PFSK-1 (cell line): ENCODE data around the gene CHRM2.

Experiments used
- FOXP2 ChIP-seq: optimal IDR thresholded peaks from 2 replicates; pipeline ENCODE3; 2011; ENCODE audit warnings: borderline replicate concordance, control low read depth, inconsistent platforms; ENCODE audit not compliant: insufficient read depth; ENCODE audit errors: extremely low read length, extremely low read depth
- POLR2AphosphoS5 ChIP-seq: IDR thresholded peaks from 2 replicates; pipeline ENCODE4 v1.6.1; 2012; ENCODE audit warnings: low read depth, mild to moderate bottlenecking, control low read depth, low read length, moderate library complexity
- SIN3A ChIP-seq: IDR thresholded peaks from 2 replicates; pipeline ENCODE4 v1.6.1; 2012; ENCODE audit warnings: mild to moderate bottlenecking, low read length, moderate library complexity, borderline replicate concordance; ENCODE audit not compliant: insufficient read depth
- TAF1 ChIP-seq: IDR thresholded peaks from 2 replicates; pipeline ENCODE4 v1.6.1; 2012; ENCODE audit warnings: low read length, control low read depth, borderline replicate concordance; ENCODE audit not compliant: insufficient read depth
- TF ChIP-seq, protein P1 (sequence below), 2 experiments: IDR thresholded peaks; 2 replicates each; pipeline versions ENCODE4 v1.6.1 to v1.8.0; 2011 to 2012; ENCODE audit warnings: low read depth in 2 of 2, low read length in 2 of 2, control low read depth in 1 of 2, inconsistent platforms in 1 of 2, mild to moderate bottlenecking in 1 of 2, moderate library complexity in 1 of 2; ENCODE audit not compliant: insufficient read depth in 1 of 2

Gene CHRM2

GRCh38 chr7:136971776-136972175 lies 103.3 kb downstream of the CHRM2 start:
- no peak for TF ChIP-seq FOXP2
- no peak for TF ChIP-seq SIN3A
- TF ChIP-seq, protein P1, sequence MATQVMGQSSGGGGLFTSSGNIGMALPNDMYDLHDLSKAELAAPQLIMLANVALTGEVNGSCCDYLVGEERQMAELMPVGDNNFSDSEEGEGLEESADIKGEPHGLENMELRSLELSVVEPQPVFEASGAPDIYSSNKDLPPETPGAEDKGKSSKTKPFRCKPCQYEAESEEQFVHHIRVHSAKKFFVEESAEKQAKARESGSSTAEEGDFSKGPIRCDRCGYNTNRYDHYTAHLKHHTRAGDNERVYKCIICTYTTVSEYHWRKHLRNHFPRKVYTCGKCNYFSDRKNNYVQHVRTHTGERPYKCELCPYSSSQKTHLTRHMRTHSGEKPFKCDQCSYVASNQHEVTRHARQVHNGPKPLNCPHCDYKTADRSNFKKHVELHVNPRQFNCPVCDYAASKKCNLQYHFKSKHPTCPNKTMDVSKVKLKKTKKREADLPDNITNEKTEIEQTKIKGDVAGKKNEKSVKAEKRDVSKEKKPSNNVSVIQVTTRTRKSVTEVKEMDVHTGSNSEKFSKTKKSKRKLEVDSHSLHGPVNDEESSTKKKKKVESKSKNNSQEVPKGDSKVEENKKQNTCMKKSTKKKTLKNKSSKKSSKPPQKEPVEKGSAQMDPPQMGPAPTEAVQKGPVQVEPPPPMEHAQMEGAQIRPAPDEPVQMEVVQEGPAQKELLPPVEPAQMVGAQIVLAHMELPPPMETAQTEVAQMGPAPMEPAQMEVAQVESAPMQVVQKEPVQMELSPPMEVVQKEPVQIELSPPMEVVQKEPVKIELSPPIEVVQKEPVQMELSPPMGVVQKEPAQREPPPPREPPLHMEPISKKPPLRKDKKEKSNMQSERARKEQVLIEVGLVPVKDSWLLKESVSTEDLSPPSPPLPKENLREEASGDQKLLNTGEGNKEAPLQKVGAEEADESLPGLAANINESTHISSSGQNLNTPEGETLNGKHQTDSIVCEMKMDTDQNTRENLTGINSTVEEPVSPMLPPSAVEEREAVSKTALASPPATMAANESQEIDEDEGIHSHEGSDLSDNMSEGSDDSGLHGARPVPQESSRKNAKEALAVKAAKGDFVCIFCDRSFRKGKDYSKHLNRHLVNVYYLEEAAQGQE (IDR thresholded peaks at IDR 0.05; ENCODE audit: insufficient read depth in 1 of 2, low read depth in 2 of 2, low read length in 2 of 2): no peak
- TF ChIP-seq POLR2AphosphoS5: no peak
- no peak for TF ChIP-seq TAF1

DNA sequence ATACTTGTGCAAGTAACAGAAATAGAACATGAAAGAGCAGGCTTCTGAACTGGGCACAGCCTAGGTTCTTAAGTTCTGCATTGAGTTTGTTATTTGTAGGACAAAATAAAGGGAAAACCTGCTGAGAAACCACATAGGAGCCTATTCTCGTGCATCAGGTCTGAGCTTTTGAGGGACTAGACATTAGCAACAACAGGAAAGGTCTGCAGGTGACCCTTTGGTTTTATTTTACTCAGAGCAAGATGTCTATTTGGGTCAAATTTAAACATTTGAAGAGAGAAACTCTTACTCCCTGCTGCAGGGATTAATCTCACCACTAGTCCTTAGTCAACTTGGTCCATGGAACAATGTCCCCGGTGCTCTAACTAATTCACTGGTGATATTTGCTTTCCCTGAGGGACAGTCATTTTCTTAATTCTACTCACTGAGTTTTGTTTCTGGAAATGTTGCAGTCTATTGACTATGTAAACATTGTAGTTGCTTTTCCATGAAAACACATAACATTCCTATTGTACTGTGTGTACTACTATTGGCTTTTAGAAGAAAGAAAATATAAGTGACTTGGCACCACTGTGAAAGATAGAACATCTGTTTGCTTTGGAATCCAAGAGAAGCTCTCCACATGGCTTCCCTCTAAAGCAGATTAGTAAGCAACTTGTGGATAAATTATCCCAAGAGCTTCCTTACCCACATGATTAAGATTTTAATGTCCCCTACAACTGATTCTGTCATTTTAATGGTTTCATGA lies 108.2 kb downstream of the CHRM2 start:
- TF ChIP-seq, protein P1 (IDR thresholded peaks at IDR 0.05; ENCODE audit: insufficient read depth in 1 of 2, low read depth in 2 of 2, low read length in 2 of 2): no peak
- TF ChIP-seq FOXP2: no peak
- TF ChIP-seq POLR2AphosphoS5: no peak
- no peak for TF ChIP-seq TAF1
- no peak for TF ChIP-seq SIN3A

GRCh38 chr7:136993377-136993776 lies 124.9 kb downstream of the CHRM2 start:
- TF ChIP-seq, protein P1 (IDR thresholded peaks at IDR 0.05; ENCODE audit: insufficient read depth in 1 of 2, low read depth in 2 of 2, low read length in 2 of 2): no peak
- no peak for TF ChIP-seq FOXP2
- no peak for TF ChIP-seq POLR2AphosphoS5
- TF ChIP-seq TAF1: no peak
- no peak for TF ChIP-seq SIN3A

GRCh38 chr7:136997735-136998134 lies 129.3 kb downstream of the CHRM2 start:
- no peak for TF ChIP-seq TAF1
- no peak for TF ChIP-seq FOXP2
- TF ChIP-seq POLR2AphosphoS5: no peak
- TF ChIP-seq, protein P1 (IDR thresholded peaks at IDR 0.05; ENCODE audit: insufficient read depth in 1 of 2, low read depth in 2 of 2, low read length in 2 of 2): no peak
- TF ChIP-seq SIN3A: no peak

DNA sequence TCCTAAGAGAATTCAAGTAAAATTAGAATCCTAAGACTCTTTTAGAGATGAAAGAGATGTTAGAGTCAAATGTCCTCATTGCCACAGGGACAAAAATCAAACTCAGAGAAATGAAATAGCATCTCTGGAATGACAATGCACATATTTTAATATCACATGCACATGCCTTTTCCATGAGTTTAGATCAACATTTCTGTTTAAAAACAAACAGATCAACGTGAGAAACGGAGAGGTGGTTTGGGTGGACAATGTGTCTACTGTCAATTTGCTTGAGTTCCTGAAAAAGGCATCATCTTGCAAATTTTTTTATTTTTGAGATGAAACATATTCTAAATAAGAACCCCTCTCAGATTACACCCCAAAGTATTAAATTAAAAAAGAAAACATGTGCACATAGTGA lies 130.0 kb downstream of the CHRM2 start:
- no peak for TF ChIP-seq FOXP2
- TF ChIP-seq SIN3A: no peak
- no peak for TF ChIP-seq TAF1
- TF ChIP-seq, protein P1 (IDR thresholded peaks at IDR 0.05; ENCODE audit: insufficient read depth in 1 of 2, low read depth in 2 of 2, low read length in 2 of 2): no peak
- no peak for TF ChIP-seq POLR2AphosphoS5
